K562 (cell line): ENCODE measurements around the gene MAP2K3. TPM values are rescaled to one million over a fixed set of nuclear protein-coding genes. Genes with fewer than 3 reads are reported as not detected.

ENCODE experiments used
- ATAC-seq: fragments of 200-7000 bp; cut with Tn5 transposase; 3 replicates; pipeline ENCODE4 v1.9.1; 2020; ENCODE audit warnings: moderate library complexity
- BruUV-seq: library from RNA; stranded (reverse); fragments of 400-500 nt; replicated peaks from 2 replicates; lab custom pipeline; 2021; lab: Mats Ljungman, UMichigan
- CTCF ChIA-PET: fragments of 300-600 bp; formaldehyde crosslinking; extraction: SDS; loops from one replicate; lab custom pipeline; 2021; ENCODE audit warnings: low intra/inter-chr PET ratio; lab: Yijun Ruan, JAX
- POLR2A ChIA-PET: fragments of 300-600, 350-650 bp; sonication (Branson Sonifier 250); formaldehyde crosslinking; extraction: SDS; loops from one replicate; lab custom pipeline; 2021; ENCODE audit warnings: antibody characterized with exemption, inconsistent platforms; lab: Yijun Ruan, JAX
- DNase-seq, 4 experiments: peaks; one replicate each; pipeline versions ENCODE4 v3.0.0 to v3.0.0-alpha.2; 2011 to 2018; ENCODE audit warnings: low spot score in 3 of 4, mixed read lengths in 3 of 4; ENCODE audit errors: extremely low read depth in 1 of 4
- FAIRE-seq: peaks from 2 replicates; lab custom pipeline; 2011; peaks lifted over from hg19 to GRCh38; lab: Jason Lieb, UNC
- H2AFZ ChIP-seq: 2 replicates; pipeline ENCODE4 v1.6.0; 2011; ENCODE audit warnings: low read depth, low read length, control low read depth, inconsistent platforms
- H3K27ac ChIP-seq: fragments of 200-600 bp; 3 replicates; pipeline ENCODE4 v1.8.0; 2011; ENCODE audit warnings: low read depth, mild to moderate bottlenecking, control low read depth, inconsistent platforms, low read length, moderate library complexity, mixed read lengths; ENCODE audit errors: extremely low read depth
- H3K27me3 ChIP-seq, 2 experiments: fragments of 300-600 bp in 1 of 2; 2 replicates in 1 of 2; 3 replicates in 1 of 2; pipeline versions ENCODE4 v1.6.0 to v1.8.0; 2011; ENCODE audit warnings: inconsistent platforms in 2 of 2, low read length in 2 of 2, mild to moderate bottlenecking in 1 of 2, mixed read lengths in 1 of 2, moderate library complexity in 1 of 2; ENCODE audit not compliant: control insufficient read depth in 2 of 2, insufficient read depth in 2 of 2
- H3K36me3 ChIP-seq: fragments of 300-600 bp; 3 replicates; pipeline ENCODE4 v1.8.0; 2011; ENCODE audit warnings: mild to moderate bottlenecking, low read length, inconsistent platforms; ENCODE audit not compliant: control insufficient read depth, insufficient read depth
- H3K4me1 ChIP-seq, 2 experiments: fragments of 200-600 bp in 1 of 2; replicated peaks in 1 of 2; 2 replicates in 1 of 2; 3 replicates in 1 of 2; pipeline versions ENCODE4 v1.5.1 to v1.8.0; 2011; ENCODE audit warnings: inconsistent platforms in 2 of 2, low read length in 2 of 2, mild to moderate bottlenecking in 1 of 2, mixed read lengths in 1 of 2, moderate library complexity in 1 of 2; ENCODE audit not compliant: control insufficient read depth in 2 of 2, insufficient read depth in 2 of 2
- H3K4me2 ChIP-seq: 2 replicates; pipeline ENCODE4 v1.6.1; 2011; ENCODE audit warnings: low read length, control low read depth, inconsistent platforms, mixed read lengths; ENCODE audit not compliant: insufficient read depth
- H3K4me3 ChIP-seq: fragments of 200-600 bp; sonication (generic), shearing (Covaris generic); 2 replicates; pipeline ENCODE4 v1.5.1; 2016; ENCODE audit warnings: control low read depth, inconsistent platforms
- H3K79me2 ChIP-seq: fragments of 200-600 bp; 3 replicates; pipeline ENCODE4 v1.8.0; 2011; ENCODE audit warnings: low read length, inconsistent platforms; ENCODE audit not compliant: control insufficient read depth, insufficient read depth
- H3K9ac ChIP-seq, 2 experiments: 2 replicates each; pipeline versions ENCODE4 v1.6.0 to v1.6.1; 2011; ENCODE audit warnings: low read depth in 2 of 2, low read length in 2 of 2, control low read depth in 1 of 2, inconsistent platforms in 1 of 2, mild to moderate bottlenecking in 1 of 2, mixed read lengths in 1 of 2; ENCODE audit not compliant: insufficient read depth in 1 of 2
- H3K9me1 ChIP-seq: one replicate; pipeline ENCODE4 v1.6.0; 2011; ENCODE audit warnings: inconsistent platforms, mild to moderate bottlenecking, low read length, moderate library complexity; ENCODE audit not compliant: control insufficient read depth, insufficient read depth
- H3K9me3 ChIP-seq: replicated peaks from 2 replicates; pipeline ENCODE4 v1.5.1; 2011; ENCODE audit warnings: low read depth, low read length, inconsistent platforms; ENCODE audit not compliant: control insufficient read depth, insufficient read depth
- H4K20me1 ChIP-seq: replicated peaks from 2 replicates; pipeline ENCODE4 v1.6.1; 2011; ENCODE audit warnings: low read length, inconsistent platforms, mixed read lengths; ENCODE audit not compliant: control insufficient read depth, insufficient read depth
- HBP1 ChIP-seq: fragments of 450-650 bp; formaldehyde crosslinking; IDR thresholded peaks from 2 replicates; pipeline ENCODE4 v1.4.0; 2022; ENCODE audit warnings: missing genetic modification characterization
- IRF1 ChIP-seq: sonication (generic); formaldehyde crosslinking; IDR thresholded peaks from 2 replicates; pipeline ENCODE4 v1.8.0; 2022; ENCODE audit warnings: missing genetic modification reagents, mild to moderate bottlenecking, borderline replicate concordance
- KAT7 ChIP-seq: sonication (generic); formaldehyde crosslinking; IDR thresholded peaks from 2 replicates; pipeline ENCODE4 v1.8.0; 2022; ENCODE audit warnings: missing genetic modification reagents, mild to moderate bottlenecking, borderline replicate concordance
- KDM5B ChIP-seq: fragments of 200-600 bp; sonication (generic); IDR thresholded peaks from 2 replicates; pipeline ENCODE4 v1.6.1; 2012; ENCODE audit warnings: low read depth, mild to moderate bottlenecking, moderate library complexity, low read length, control low read depth, inconsistent platforms; ENCODE audit not compliant: insufficient replicate concordance
- RFX7 ChIP-seq: fragments of 250-450 bp; sonication (Bioruptor Pico); IDR thresholded peaks from 2 replicates; pipeline ENCODE4 v1.5.1; 2021; ENCODE audit warnings: mild to moderate bottlenecking
- RUNX1 ChIP-seq: sonication (generic); IDR thresholded peaks from 2 replicates; pipeline ENCODE4 v1.6.1; 2016; ENCODE audit warnings: antibody characterized with exemption, low read depth
- SMC3 ChIP-seq: conservative IDR thresholded peaks from 2 replicates; pipeline ENCODE4 v1.6.1; 2011; ENCODE audit warnings: low read depth, low read length, improper control_type of control experiment; ENCODE audit not compliant: insufficient read depth
- TAF7 ChIP-seq: fragments of 450-650 bp; IDR thresholded peaks from 2 replicates; pipeline ENCODE4 v1.6.1; 2016; ENCODE audit warnings: missing genetic modification characterization, missing compliant biosample characterization
- TEAD2 ChIP-seq: fragments of 450-650 bp; IDR thresholded peaks from 2 replicates; pipeline ENCODE4 v1.6.1; 2016; ENCODE audit warnings: missing genetic modification characterization, control low read depth, missing compliant biosample characterization
- U2AF1 ChIP-seq: fragments of 200-400 bp; formaldehyde crosslinking; optimal IDR thresholded peaks from 2 replicates; pipeline ENCODE3; 2017; ENCODE audit warnings: mild to moderate bottlenecking, low read depth, low read length, moderate library complexity
- ZZZ3 ChIP-seq: fragments of 450-650 bp; IDR thresholded peaks from 2 replicates; pipeline ENCODE4 v1.6.1; 2016; ENCODE audit warnings: antibody characterized with exemption, mild to moderate bottlenecking, moderate library complexity
- WGBS: fragments of 100-300 bp; shearing (Covaris generic); methylation state at CpG from one replicate; pipeline ENCODE4 v1.1.6; 2016; ENCODE audit warnings: low coverage, mixed read lengths; ENCODE audit not compliant: insufficient coverage; ENCODE audit errors: missing lambda C conversion rate; 5-methylcytosine and 5-hydroxymethylcytosine counted together
- in situ Hi-C: fragments of 300-500 bp; cut with MboI; formaldehyde crosslinking; loops from 4 replicates; pipeline ENCODE4 v1.15.0; 2018; ENCODE audit warnings: inconsistent platforms, mixed read lengths
- intact Hi-C: fragments of 100-400 bp; cut with micrococcal nuclease; formaldehyde crosslinking; loops from 2 replicates; pipeline ENCODE4 v1.14.2; 2022
- polyA plus RNA-seq, 8 experiments: library from polyadenylated mRNA; depleted of rRNA in 4 of 8; stranded (reverse) in 5 of 8; unstranded in 3 of 8; fragments of >200 nt; fragmentation: Nextera tagmentation in 2 of 8; fragmentation: Illumina TruSeq in 1 of 8; extraction: Ambion mirVana in 2 of 8; extraction: Trizol in 1 of 8; gene quantifications; 2 replicates each; pipeline versions ENCODE4 v1.2.1 to v1.2.3, GENCODE V29; 2011 to 2014; ENCODE audit warnings: inconsistent platforms in 1 of 8, missing spikeins in 1 of 8
- total RNA-seq, 7 experiments: library from RNA; depleted of rRNA in 6 of 7; stranded (reverse); fragments of >200 nt in 6 of 7; fragmentation: Illumina TruSeq in 2 of 7; extraction: Trizol in 2 of 7; gene quantifications; 2 replicates each; pipeline versions ENCODE4 v1.2.1 to v1.2.3, GENCODE V29; 2011 to 2021; ENCODE audit warnings: low replicate concordance in 1 of 7

Gene MAP2K3
- total and polyA plus RNA-seq, 9 of the 15 experiments (the other 6 are each of a cell fraction or from before 2014, with no cell fraction given) = 0.18 to 14.8 (median 3.5) TPM

DNA sequence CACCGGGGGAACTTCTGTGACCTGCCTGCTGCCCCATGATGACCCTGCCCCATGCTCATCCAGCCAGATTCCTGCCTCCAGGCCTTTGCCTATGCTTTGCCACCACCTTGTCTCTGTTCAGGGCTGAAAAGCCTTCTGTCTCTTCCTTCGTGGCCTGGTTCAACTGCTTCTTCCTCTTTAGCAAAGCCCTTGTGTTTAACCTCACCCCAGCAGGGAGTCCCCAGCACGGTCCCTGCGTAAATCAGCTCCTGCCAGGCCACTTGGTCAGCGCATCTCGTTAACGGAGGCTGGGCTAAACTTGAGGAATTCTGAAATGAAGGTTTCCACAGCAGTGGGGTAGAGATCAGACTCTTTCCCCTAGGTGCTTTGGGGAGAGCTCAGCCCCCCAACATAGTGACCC lies 75.5 kb downstream of the MAP2K3 start (continued):
- TF ChIP-seq KDM5B (no peak), TAF7 (tag) (no peak)

- Histone ChIP-seq H2AFZ (no peak overlapping the region), H4K20me1 (no peaks in the 10 kb centered on the region), H3K36me3 (no peaks in the 10 kb centered on the region), H3K9ac (no peak overlapping the region), H3K27me3 (peaks cover 0 to 8% of the 10 kb centered on the region in 2 experiments; a peak in 2 of 5 replicates), H3K79me2 (no peaks in the 10 kb centered on the region), H3K9me3 (no peaks in the 10 kb centered on the region), H3K4me2 (no peak overlapping the region), H3K4me3 (no peak overlapping the region), H3K4me1 (no peaks in the 10 kb centered on the region), H3K9me1 (no peaks in the 10 kb centered on the region), H3K27ac (no peak overlapping the region)
- FAIRE-seq (no peak), ATAC-seq (no peak), DNase-seq (no peak)
- TF ChIP-seq TEAD2 (tag) (no peak), SMC3 (no peak), RUNX1 (no peak), HBP1 (no peak), RFX7 (CRISPR knock-in tag) (no peak), ZZZ3 (no peak), IRF1 (CRISPR knock-in tag) (no peak), KAT7 (no peak), U2AF1 (no peak)
- in situ Hi-C loops = no loop called here
- ChIA-PET CTCF (no interaction called here), POLR2A (no interaction called here)
- 0% methylated on average over 3 of the region's 5 CpGs for WGBS
- BruUV-seq = no TSS peak
- intact Hi-C loops = no loop called here
Observed at GRCh38 chr17:21361020-21361809, 76.7 kb downstream of the MAP2K3 start.
